ENCODE results near the gene CCNE1.

DNA sequence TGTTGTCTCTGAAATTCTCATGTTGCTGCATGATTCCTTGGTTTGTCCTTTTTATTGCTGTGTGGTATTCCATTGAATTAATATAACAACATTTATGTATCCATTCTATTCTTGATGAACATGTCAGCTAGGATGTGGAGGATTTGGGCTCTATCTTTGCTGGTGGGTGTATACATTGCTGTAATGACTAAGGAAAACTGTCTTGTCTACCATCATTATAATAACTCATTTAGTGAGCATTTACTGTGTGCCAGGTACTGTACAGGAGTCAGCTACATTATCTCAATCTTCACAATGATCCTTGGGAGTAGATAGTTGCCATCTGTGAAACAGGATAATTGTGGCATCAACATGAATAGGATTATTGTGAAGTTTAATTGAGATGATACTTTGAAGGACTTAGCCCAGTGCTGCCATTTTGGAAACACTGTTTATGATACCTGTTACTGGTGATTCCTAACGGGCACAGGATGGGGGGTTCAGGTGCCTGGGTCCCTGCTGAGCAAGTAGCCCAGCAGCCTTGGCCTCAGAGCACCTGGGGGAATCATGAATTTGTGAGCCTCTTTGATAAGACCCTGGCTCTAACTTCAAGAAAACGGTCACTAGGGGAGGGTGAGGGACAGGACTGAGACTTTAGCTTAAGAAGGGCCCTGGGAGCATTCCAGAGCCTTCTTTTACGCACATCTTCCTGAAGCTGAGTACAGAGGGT lies 1.8 kb upstream of the CCNE1 start:
- TF ChIP-seq, protein P1, sequence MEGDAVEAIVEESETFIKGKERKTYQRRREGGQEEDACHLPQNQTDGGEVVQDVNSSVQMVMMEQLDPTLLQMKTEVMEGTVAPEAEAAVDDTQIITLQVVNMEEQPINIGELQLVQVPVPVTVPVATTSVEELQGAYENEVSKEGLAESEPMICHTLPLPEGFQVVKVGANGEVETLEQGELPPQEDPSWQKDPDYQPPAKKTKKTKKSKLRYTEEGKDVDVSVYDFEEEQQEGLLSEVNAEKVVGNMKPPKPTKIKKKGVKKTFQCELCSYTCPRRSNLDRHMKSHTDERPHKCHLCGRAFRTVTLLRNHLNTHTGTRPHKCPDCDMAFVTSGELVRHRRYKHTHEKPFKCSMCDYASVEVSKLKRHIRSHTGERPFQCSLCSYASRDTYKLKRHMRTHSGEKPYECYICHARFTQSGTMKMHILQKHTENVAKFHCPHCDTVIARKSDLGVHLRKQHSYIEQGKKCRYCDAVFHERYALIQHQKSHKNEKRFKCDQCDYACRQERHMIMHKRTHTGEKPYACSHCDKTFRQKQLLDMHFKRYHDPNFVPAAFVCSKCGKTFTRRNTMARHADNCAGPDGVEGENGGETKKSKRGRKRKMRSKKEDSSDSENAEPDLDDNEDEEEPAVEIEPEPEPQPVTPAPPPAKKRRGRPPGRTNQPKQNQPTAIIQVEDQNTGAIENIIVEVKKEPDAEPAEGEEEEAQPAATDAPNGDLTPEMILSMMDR (IDR thresholded peaks at IDR 0.05; ENCODE audit: poor library complexity) = no peak
- TF ChIP-seq EZH2 (IDR thresholded peaks at IDR 0.05; ENCODE audit: borderline replicate concordance) = no peak
